IMR-90 (cell line): ENCODE results near the gene ITGB5.

Experiments
- CTCF ChIP-seq: conservative IDR thresholded peaks from 2 replicates; pipeline ENCODE4 v1.5.1; 2012; ENCODE audit warnings: mild to moderate bottlenecking, low read depth, low read length, improper control_type of control experiment
- POLR2A ChIP-seq: IDR thresholded peaks from 2 replicates; pipeline ENCODE4 v1.6.1; 2012; ENCODE audit warnings: mild to moderate bottlenecking, low read depth, low read length
- RAD21 ChIP-seq: IDR thresholded peaks from 2 replicates; pipeline ENCODE4 v1.6.1; 2012; ENCODE audit warnings: low read length, improper control_type of control experiment
- USF2 ChIP-seq: fragments of 150-350 bp; IDR thresholded peaks from 2 replicates; pipeline ENCODE4 v1.6.1; 2017; ENCODE audit warnings: mild to moderate bottlenecking, antibody characterized with exemption, low read length, low read depth

GRCh38 chr3:124881976-124882697, 5.0 kb downstream of the ITGB5 start:
- TF ChIP-seq CTCF (no peak), USF2 (no peak), RAD21 (no peak), POLR2A (no peak)
